GM12878 (cell line): ENCODE results near the gene CHIA. TPM values are rescaled to one million over a fixed set of nuclear protein-coding genes. Genes with fewer than 3 reads are reported as not detected.

Source experiments
- CUX1 ChIP-seq: IDR thresholded peaks from 2 replicates; pipeline ENCODE4 v1.6.1; 2012; ENCODE audit warnings: improper control_type of control experiment, low read depth, low read length; ENCODE audit not compliant: insufficient replicate concordance
- EED ChIP-seq: sonication (generic); IDR thresholded peaks from 2 replicates; pipeline ENCODE4 v1.6.1; 2016; ENCODE audit warnings: antibody characterized with exemption, low read depth
- POU2F2 ChIP-seq: IDR thresholded peaks from 3 replicates; pipeline ENCODE4 v1.6.1; 2011; ENCODE audit warnings: low read depth, mild to moderate bottlenecking, low read length, borderline replicate concordance
- polyA plus RNA-seq, 11 experiments: library from polyadenylated mRNA; depleted of rRNA in 4 of 11; unstranded in 6 of 11; stranded (reverse) in 5 of 11; fragments of >200 nt; fragmentation: Nextera tagmentation in 4 of 11; fragmentation: Illumina TruSeq in 1 of 11; extraction: Ambion mirVana in 4 of 11; extraction: Trizol in 1 of 11; gene quantifications; 1 replicate in 1 of 11; 2 replicates in 10 of 11; pipeline versions ENCODE4 v1.2.1 to v1.2.3, GENCODE V29; 2011 to 2016; ENCODE audit warnings: inconsistent platforms in 2 of 11, missing spikeins in 2 of 11, low read depth in 1 of 11
- total RNA-seq, 4 experiments: library from RNA; depleted of rRNA in 3 of 4; stranded (reverse); fragments of >200 nt in 3 of 4; fragmentation: Illumina TruSeq in 1 of 4; extraction: Trizol in 1 of 4; gene quantifications; 2 replicates each; pipeline versions ENCODE4 v1.2.1 to v1.2.3, GENCODE V29; 2013 to 2021
- TF ChIP-seq, protein P1 (sequence below): IDR thresholded peaks from 2 replicates; pipeline ENCODE4 v1.6.1; 2011; ENCODE audit warnings: borderline replicate concordance, low read depth, mild to moderate bottlenecking, moderate library complexity, mixed read lengths, low read length; ENCODE audit not compliant: insufficient read depth; ENCODE audit errors: extremely low read length

Gene CHIA
- total and polyA plus RNA-seq, 10 of the 15 experiments (the other 5 are each of a cell fraction or from before 2014, with no cell fraction given), result 0.21 TPM; not detected in 9

GRCh38 chr1:111318523-111318922 is 27.9 kb downstream of the CHIA start (continued):
- TF ChIP-seq POU2F2, result no peak
- no peak for TF ChIP-seq EED
- no peak for TF ChIP-seq CUX1
- TF ChIP-seq, protein P1, sequence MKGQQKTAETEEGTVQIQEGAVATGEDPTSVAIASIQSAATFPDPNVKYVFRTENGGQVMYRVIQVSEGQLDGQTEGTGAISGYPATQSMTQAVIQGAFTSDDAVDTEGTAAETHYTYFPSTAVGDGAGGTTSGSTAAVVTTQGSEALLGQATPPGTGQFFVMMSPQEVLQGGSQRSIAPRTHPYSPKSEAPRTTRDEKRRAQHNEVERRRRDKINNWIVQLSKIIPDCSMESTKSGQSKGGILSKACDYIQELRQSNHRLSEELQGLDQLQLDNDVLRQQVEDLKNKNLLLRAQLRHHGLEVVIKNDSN, result no peak
